Raji (cell line): ENCODE measurements around the gene AHSP.

Experiments used
- POLR2A ChIP-seq: IDR thresholded peaks from 2 replicates; pipeline ENCODE4 v1.6.1; 2011; ENCODE audit warnings: low read depth, low read length, control low read depth; ENCODE audit not compliant: insufficient read depth

AHSP gene

DNA sequence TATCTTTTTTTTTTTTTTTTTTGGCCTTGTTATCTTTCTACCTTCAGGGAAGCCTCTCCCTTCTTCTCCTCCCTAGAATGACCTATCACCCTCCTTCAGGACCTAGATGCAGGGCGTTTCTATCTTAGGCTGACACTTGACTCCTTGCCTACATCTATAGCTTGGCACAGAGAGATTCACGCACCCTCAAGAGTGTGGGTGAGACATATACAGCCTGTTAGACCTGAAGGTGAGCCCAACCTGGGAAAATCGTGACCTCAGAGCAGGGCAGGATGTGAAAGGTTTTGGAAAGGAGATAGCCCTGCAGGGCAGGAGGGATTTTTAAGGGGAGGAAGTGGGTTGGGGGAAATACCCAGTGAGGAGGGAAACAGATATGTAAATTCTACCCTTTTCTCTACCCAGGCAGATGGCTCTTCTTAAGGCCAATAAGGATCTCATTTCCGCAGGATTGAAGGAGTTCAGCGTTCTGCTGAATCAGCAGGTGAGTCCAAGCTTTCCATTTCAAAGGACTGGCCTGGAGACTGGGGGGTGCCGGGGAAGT lies at the start of gene AHSP:
Gene AHSP (plus strand): TSS at position 167 of the 541 bp plus-strand sequence. CDS start 240 bp downstream, at position 407.
- TF ChIP-seq POLR2A, result no peak

DNA sequence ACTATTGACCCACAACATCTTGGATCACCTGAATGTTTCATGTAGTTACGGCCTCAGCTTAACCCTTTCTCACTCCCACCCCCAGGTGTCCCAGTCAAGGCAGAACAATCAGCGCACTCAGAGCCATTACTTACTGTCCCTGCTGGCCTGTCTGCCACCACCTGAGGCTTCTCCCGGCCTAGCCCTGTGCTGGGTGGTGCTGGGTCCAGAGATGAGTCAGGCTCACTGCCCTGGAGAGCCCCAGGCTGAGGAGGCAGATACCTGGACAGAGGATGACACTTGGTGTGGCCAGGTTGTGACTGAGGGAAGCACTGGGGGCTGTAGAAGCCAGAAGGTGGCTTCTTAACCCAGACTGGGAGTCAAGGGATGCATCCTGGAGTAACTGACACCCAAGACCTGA lies 48.7 kb upstream of the AHSP start:
- TF ChIP-seq POLR2A, result no peak

- TF ChIP-seq POLR2A, result no peak
Measured at GRCh38 chr16:31479751-31480150, 47.9 kb upstream of the AHSP start.

GRCh38 chr16:31480851-31481536 lies 46.7 kb upstream of the AHSP start:
- no peak for TF ChIP-seq POLR2A

- no peak for TF ChIP-seq POLR2A
Measured at GRCh38 chr16:31483081-31483480, 44.6 kb upstream of the AHSP start, which contains the start of gene SLC5A2. TSS of gene SLC5A2 (plus strand) at chr16:31483123. CDS start at chr16:31483137, 14 bp downstream.

DNA sequence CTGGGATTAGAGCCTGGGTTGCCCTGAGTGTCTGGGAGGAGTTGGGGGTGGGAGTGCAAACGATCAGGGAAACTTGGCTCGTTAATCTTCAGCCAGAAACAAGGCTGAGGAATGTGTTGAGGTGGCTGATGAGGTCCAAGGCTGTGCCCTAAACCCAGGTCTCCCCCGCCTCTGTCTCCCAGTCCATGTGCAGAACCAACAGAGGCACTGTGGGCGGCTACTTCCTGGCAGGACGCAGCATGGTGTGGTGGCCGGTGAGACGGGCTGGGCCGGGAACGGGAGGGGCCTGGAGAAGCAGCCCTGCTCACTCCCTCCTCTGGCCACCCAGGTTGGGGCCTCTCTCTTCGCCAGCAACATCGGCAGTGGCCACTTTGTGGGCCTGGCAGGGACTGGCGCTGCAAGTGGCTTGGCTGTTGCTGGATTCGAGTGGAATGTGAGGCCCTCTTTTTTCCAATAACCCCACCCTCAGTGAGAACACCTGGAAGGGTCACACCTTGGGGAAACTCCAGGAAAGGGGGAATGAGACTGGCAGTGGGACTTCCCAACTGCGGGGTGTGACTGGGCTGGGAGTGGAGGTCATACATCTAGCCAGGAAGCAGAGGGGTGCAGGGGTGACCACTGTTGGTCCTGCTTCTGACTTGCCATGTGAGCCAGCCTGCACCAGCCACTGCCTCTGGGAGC lies 43.1 kb upstream of the AHSP start:
- TF ChIP-seq POLR2A, result no peak

DNA sequence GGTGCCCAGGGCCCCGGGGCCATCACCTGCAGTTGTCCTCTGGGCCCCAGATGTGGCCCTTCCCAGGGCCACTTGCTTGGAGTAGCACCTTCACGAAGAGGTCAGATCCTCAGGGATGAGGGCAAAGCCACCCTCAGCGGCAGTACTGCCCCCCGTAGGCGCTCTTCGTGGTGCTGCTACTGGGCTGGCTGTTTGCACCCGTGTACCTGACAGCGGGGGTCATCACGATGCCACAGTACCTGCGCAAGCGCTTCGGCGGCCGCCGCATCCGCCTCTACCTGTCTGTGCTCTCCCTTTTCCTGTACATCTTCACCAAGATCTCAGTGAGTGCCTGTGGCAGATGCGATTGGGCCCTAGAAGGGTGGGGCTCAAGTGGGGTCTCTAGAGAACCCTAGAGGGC lies 42.1 kb upstream of the AHSP start:
- no peak for TF ChIP-seq POLR2A

DNA sequence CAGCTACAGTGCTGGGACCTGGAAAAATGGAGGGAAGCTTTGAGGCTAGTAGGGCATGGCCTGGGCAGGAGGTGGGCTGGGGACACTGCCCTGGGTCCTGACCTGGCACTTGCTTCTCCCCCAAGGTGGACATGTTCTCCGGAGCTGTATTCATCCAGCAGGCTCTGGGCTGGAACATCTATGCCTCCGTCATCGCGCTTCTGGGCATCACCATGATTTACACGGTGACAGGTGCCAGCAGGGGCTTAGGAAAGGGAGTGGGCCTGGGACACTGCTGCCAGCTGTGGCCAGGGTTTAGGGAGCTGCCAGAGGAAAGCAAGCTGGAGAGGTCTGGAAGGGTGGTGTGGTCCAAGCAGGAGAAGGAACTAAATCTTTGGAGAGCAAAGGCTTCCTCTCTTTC lies 41.7 kb upstream of the AHSP start:
- no peak for TF ChIP-seq POLR2A

- no peak for TF ChIP-seq POLR2A
Measured at GRCh38 chr16:31487071-31487719, 40.5 kb upstream of the AHSP start.

DNA sequence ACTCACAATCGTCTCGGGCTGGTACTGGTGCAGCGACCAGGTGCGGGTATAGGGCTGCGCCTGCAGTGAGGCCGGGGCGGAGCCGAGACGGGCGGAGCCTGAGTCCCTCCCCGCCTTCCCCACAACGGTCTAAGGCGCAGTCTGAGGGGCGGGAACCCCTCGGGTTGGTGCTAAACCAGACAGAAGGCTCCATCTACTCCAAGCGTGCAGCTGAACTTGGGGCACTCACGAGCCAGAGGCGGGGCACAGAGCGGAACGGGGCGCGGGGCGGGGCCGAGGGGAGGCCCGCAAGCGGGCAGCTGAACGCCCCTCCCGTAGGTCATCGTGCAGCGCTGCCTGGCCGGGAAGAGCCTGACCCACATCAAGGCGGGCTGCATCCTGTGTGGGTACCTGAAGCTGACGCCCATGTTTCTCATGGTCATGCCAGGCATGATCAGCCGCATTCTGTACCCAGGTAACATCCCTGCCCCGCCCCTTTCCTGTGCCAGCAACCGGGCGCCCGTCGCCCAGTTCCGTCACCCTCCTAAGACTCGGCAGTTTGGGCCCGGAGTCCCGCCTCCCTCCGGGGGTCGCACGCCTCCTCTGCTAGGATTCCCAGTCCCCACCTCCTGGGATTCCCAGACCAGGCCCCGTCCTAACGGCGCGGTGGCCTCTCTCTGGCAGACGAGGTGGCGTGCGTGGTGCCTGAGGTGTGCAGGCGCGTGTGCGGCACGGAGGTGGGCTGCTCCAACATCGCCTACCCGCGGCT lies 39.8 kb upstream of the AHSP start:
- TF ChIP-seq POLR2A, result no peak

DNA sequence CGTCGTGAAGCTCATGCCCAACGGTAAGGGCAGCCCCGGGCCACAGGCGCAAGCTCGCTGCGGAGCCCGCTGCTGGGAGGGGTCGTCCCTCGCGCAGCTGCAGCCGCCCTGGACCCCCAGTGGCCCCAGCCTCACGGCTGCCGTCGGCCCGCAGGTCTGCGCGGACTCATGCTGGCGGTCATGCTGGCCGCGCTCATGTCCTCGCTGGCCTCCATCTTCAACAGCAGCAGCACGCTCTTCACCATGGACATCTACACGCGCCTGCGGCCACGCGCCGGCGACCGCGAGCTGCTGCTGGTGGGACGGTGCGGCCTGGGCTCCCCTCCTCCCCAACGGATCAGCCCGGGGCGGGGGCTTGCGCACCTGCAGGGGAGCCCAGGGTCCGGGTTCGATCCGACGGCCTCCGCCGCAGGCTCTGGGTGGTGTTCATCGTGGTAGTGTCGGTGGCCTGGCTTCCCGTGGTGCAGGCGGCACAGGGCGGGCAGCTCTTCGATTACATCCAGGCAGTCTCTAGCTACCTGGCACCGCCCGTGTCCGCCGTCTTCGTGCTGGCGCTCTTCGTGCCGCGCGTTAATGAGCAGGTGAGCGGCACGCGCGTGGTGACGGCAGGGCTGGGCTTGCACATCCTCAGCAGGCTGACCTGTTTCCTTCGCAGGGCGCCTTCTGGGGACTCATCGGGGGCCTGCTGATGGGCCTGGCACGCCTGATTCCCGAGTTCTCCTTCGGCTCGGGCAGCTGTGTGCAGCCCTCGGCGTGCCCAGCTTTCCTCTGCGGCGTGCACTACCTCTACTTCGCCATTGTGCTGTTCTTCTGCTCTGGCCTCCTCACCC lies 39.0 kb upstream of the AHSP start:
- no peak for TF ChIP-seq POLR2A

DNA sequence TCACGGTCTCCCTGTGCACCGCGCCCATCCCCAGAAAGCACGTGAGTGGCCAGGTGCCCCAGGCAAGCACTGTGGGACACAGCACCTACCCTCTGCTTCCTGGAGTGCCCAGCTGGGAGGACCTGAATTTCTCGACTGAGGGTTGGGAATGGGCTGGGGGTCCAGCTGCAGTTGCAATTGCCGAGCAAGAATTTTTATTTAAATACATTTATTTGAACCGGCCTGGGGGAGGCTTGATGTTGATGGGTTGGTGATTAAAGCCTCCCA lies 38.5 kb upstream of the AHSP start:
- TF ChIP-seq POLR2A, result no peak

- TF ChIP-seq POLR2A, result no peak
Measured at GRCh38 chr16:31489616-31490584, 37.8 kb upstream of the AHSP start.
